Measurements from ENCODE around the gene LMX1B. TPM values are rescaled to one million over a fixed set of nuclear protein-coding genes. Genes with fewer than 3 reads are reported as not detected.

Gene LMX1B
- polyA plus RNA-seq, 1 of the 3 experiments (the other 2 are of a cell fraction), result not detected

DNA sequence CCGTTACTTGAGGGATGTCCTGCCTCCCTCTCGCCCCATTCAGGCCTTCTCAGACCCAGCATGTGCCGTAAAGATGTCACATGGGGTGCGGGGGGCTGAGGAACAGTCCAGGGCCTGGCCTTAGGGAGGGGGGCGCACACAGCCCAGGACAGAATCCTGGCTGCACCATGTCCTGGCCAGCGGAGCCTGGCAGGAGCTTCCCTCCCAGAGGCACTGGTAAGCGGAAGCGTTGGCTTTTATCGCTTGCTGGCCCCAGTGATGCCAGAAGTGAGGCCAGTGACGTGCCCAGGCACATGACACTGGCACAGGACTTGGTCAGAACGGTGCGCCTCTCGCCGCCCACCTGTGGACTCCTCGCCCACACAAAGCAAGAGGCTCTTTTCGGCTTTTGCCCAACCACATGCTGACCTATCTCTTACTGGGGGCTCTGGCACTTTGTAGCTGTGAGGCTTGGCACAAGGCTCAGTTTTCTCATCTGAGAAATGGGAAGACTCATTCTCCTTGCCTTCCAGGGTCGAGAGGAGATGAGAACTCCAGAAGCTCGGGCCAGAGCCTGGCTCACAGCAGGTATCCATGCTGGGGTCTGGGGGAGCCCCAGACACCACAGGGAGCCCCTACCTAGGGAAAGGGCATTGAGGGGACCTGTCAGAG, 59.0 kb downstream of the LMX1B start:
- TF ChIP-seq SIN3A (IDR thresholded peaks at IDR 0.05; ENCODE audit: borderline replicate concordance, low read depth, low read length) (no peak), SMC3 (IDR thresholded peaks at IDR 0.05; ENCODE audit: low read depth, low read length) (no peak), JUND (IDR thresholded peaks at IDR 0.05) (no peak), TAF1 (IDR thresholded peaks at IDR 0.05; ENCODE audit: borderline replicate concordance, low read depth, low read length) (no peak), GATA2 (CRISPR knock-in tag; IDR thresholded peaks at IDR 0.05) (no peak)
- no peaks in the 10 kb centered on the region for H3F3A ChIP-seq (replicated peaks; ENCODE audit: insufficient read depth)
- H3K36me3 ChIP-seq (replicated peaks in 1 of 2; ENCODE audit: control insufficient read depth in 1 of 2, insufficient read depth in 2 of 2, low read length in 1 of 2), result no peaks in the 10 kb centered on the region
- H3K27ac ChIP-seq (ENCODE audit: low read depth in 2 of 2, low read length in 1 of 2), result no peak overlapping the region
- H3K4me1 ChIP-seq (ENCODE audit: control insufficient read depth in 1 of 2, insufficient read depth in 2 of 2, low read depth in 1 of 2, low read length in 1 of 2), result peaks cover 0 to 18% of the 10 kb centered on the region in 2 experiments; a peak in 1 of 4 replicates
- H3K9ac ChIP-seq, result no peak overlapping the region
- DNase-seq, result no peak
- WGBS (ENCODE audit: low lambda C conversion rate), result 45% methylated on average over 7 of the region's 18 CpGs
- H3K79me2 ChIP-seq (ENCODE audit: insufficient read depth), result no peaks in the 10 kb centered on the region
- H4K20me1 ChIP-seq (ENCODE audit: insufficient read depth), result no peaks in the 10 kb centered on the region
- no peaks in the 10 kb centered on the region for H3K9me2 ChIP-seq
- peaks cover 37% of the 10 kb centered on the region for H3K27me3 ChIP-seq (ENCODE audit: insufficient read depth)
- POLR2A ChIA-PET, result interaction anchor here (1.1 kb wide), 1 partner anchor 34 kb away, joined by 3 read pairs; no protein-coding TSS in a partner anchor
- H2AFZ ChIP-seq (ENCODE audit: low read depth), result no peak overlapping the region
- CTCF ChIA-PET, result interaction anchor here (0.6 to 4.9 kb wide), 8 partner anchors 10 to 172 kb away, joined by 3 to 29 read pairs (median 6); no protein-coding TSS in a partner anchor
- no peak overlapping the region for H3K4me3 ChIP-seq (ENCODE audit: low read depth in 2 of 2, low read length in 1 of 2)
- H3K9me3 ChIP-seq, result no peaks in the 10 kb centered on the region
- no peak overlapping the region for H3K4me2 ChIP-seq

DNA sequence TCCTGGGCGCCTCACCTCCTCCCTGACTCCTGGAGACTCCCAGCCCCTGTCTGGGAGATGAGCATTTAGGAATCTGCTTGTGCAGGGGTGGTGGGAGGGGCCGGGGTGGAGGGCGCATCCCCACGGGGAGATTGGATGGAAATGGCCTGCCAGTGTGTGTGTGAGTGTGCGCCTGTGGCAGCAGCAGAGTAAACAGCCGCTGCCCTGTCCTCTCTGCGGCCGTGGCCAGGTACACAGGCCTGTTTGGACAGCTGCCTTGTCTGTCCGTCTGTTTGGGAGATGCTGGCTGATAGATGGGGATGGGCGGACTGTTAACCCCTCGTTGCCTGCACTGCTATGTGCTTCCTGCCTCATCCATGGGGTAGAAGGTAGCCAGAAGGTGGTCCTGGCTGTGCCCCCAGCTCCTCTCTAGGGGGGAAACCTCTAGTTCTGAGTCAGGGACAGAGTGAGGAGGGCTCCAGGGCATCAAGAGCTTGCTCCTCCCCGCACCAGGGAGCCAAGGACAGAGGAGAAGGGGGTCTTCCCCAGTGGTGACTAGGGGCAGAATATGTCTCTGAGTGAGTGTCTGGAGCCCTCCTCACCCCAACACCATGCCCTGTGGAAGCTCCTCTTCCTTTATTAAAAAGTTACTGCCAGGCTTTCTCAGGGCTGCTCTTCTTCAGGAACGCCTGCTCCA, 60.1 kb downstream of the LMX1B start:
- Histone ChIP-seq H3F3A (replicated peaks; ENCODE audit: insufficient read depth) (no peaks in the 10 kb centered on the region), H3K9me3 (no peaks in the 10 kb centered on the region), H3K9me2 (no peaks in the 10 kb centered on the region), H4K20me1 (ENCODE audit: insufficient read depth) (no peaks in the 10 kb centered on the region), H3K79me2 (ENCODE audit: insufficient read depth) (no peaks in the 10 kb centered on the region), H3K4me1 (ENCODE audit: control insufficient read depth in 1 of 2, insufficient read depth in 2 of 2, low read depth in 1 of 2, low read length in 1 of 2) (peaks cover 0 to 18% of the 10 kb centered on the region in 2 experiments; a peak in 1 of 4 replicates), H3K27me3 (ENCODE audit: insufficient read depth) (peaks cover 39% of the 10 kb centered on the region), H2AFZ (ENCODE audit: low read depth) (no peak overlapping the region), H3K36me3 (replicated peaks in 1 of 2; ENCODE audit: control insufficient read depth in 1 of 2, insufficient read depth in 2 of 2, low read length in 1 of 2) (no peaks in the 10 kb centered on the region), H3K4me2 (no peak overlapping the region), H3K27ac (ENCODE audit: low read depth in 2 of 2, low read length in 1 of 2) (no peak overlapping the region), H3K4me3 (ENCODE audit: low read depth in 2 of 2, low read length in 1 of 2) (no peak overlapping the region), H3K9ac (no peak overlapping the region)
- DNase-seq, result peak; percentile 76
- ChIA-PET POLR2A (no interaction called here), CTCF (interaction anchor here (0.6 to 4.9 kb wide), 8 partner anchors 9 to 173 kb away, joined by 3 to 29 read pairs (median 6); no protein-coding TSS in a partner anchor)
- 38% methylated on average over 7 of the region's 13 CpGs for WGBS (ENCODE audit: low lambda C conversion rate)
- TF ChIP-seq GATA2 (CRISPR knock-in tag; IDR thresholded peaks at IDR 0.05) (0 out of 2 replicates have a peak, but pooled peaks have one; percentile 48), FOXJ3 (CRISPR knock-in tag; IDR thresholded peaks at IDR 0.05) (peak; percentile 59; the same call in 1 of the 2 replicates), TEAD4 (IDR thresholded peaks at IDR 0.05; ENCODE audit: borderline replicate concordance, insufficient read depth) (no peak)

- Histone ChIP-seq H3K4me3 (ENCODE audit: low read depth in 2 of 2, low read length in 1 of 2) (no peak overlapping the region), H3K4me2 (no peak overlapping the region), H3K4me1 (ENCODE audit: control insufficient read depth in 1 of 2, insufficient read depth in 2 of 2, low read depth in 1 of 2, low read length in 1 of 2) (peaks cover 0 to 18% of the 10 kb centered on the region in 2 experiments; a peak in 1 of 4 replicates), H3K36me3 (replicated peaks in 1 of 2; ENCODE audit: control insufficient read depth in 1 of 2, insufficient read depth in 2 of 2, low read length in 1 of 2) (no peaks in the 10 kb centered on the region), H3K27ac (ENCODE audit: low read depth in 2 of 2, low read length in 1 of 2) (no peak overlapping the region), H3K9me3 (no peaks in the 10 kb centered on the region), H3K9me2 (no peaks in the 10 kb centered on the region), H3F3A (replicated peaks; ENCODE audit: insufficient read depth) (no peaks in the 10 kb centered on the region), H4K20me1 (ENCODE audit: insufficient read depth) (no peaks in the 10 kb centered on the region), H2AFZ (ENCODE audit: low read depth) (no peak overlapping the region), H3K79me2 (ENCODE audit: insufficient read depth) (no peaks in the 10 kb centered on the region), H3K9ac (no peak overlapping the region), H3K27me3 (ENCODE audit: insufficient read depth) (peaks cover 39% of the 10 kb centered on the region)
- CTCF ChIA-PET, result interaction anchor here (1.0 to 4.9 kb wide), 7 partner anchors 9 to 174 kb away, joined by 3 to 29 read pairs (median 6); no protein-coding TSS in a partner anchor
- POLR2A ChIA-PET, result no interaction called here
- WGBS (ENCODE audit: low lambda C conversion rate), result 57% methylated on average over 11 of the region's 11 CpGs
- no peak for DNase-seq
- TF ChIP-seq REST (IDR thresholded peaks at IDR 0.05; ENCODE audit: low read depth, low read length), result no peak
- TF ChIP-seq NFIC (IDR thresholded peaks at IDR 0.05; ENCODE audit: borderline replicate concordance), result no peak
- no peak for TF ChIP-seq FOXJ3 (CRISPR knock-in tag; IDR thresholded peaks at IDR 0.05)
- no peak for TF ChIP-seq USF2 (IDR thresholded peaks at IDR 0.05; ENCODE audit: borderline replicate concordance, low read depth, low read length)
- no peak for TF ChIP-seq USF1 (IDR thresholded peaks at IDR 0.05; ENCODE audit: borderline replicate concordance, low read depth)
Observed at GRCh38 chr9:126674365-126675146, 60.8 kb downstream of the LMX1B start.

Measured in SK-N-SH (cell line).